ENCODE results near the gene KLHL17. TPM values are rescaled to one million over a fixed set of nuclear protein-coding genes. Genes with fewer than 3 reads are reported as not detected.

The KLHL17 gene
- total RNA-seq, 1 experiment from 2014 or later: 66.9 TPM

- POLR2A ChIA-PET: no interaction called here
- CTCF ChIA-PET: interaction anchor here (0.6 to 4.9 kb wide), 9 partner anchors 8 to 1506 kb away, joined by 3 to 28 read pairs (median 4); no protein-coding TSS in a partner anchor
- H3K4me1 Mint-ChIP-seq: peaks cover 6% of the 10 kb centered on the region
- no peak overlapping the region; the same call in 1 of the 2 replicates for H3K4me3 Mint-ChIP-seq
- ATAC-seq (no peak), DNase-seq (ENCODE audit: low spot score) (no peak)
- H3K27ac Mint-ChIP-seq: no peak overlapping the region
- peaks cover 6% of the 10 kb centered on the region for H3K36me3 Mint-ChIP-seq
- TF ChIP-seq ESRRA (CRISPR knock-in tag; IDR thresholded peaks at IDR 0.05; ENCODE audit: borderline replicate concordance) (no peak), CREM (CRISPR knock-in tag; IDR thresholded peaks at IDR 0.05) (no peak), RELA (CRISPR knock-in tag; IDR thresholded peaks at IDR 0.05; ENCODE audit: borderline replicate concordance) (no peak), ZNF532 (CRISPR knock-in tag; IDR thresholded peaks at IDR 0.05; ENCODE audit: borderline replicate concordance) (no peak)
- TF ChIP-seq, protein P1, sequence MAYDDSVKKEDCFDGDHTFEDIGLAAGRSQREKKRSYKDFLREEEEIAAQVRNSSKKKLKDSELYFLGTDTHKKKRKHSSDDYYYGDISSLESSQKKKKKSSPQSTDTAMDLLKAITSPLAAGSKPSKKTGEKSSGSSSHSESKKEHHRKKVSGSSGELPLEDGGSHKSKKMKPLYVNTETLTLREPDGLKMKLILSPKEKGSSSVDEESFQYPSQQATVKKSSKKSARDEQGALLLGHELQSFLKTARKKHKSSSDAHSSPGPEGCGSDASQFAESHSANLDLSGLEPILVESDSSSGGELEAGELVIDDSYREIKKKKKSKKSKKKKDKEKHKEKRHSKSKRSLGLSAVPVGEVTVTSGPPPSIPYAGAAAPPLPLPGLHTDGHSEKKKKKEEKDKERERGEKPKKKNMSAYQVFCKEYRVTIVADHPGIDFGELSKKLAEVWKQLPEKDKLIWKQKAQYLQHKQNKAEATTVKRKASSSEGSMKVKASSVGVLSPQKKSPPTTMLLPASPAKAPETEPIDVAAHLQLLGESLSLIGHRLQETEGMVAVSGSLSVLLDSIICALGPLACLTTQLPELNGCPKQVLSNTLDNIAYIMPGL (CRISPR knock-in tag; IDR thresholded peaks at IDR 0.05): no peak
- peaks cover 39% of the 10 kb centered on the region for H3K27me3 Mint-ChIP-seq (ENCODE audit: low read depth)
- no peaks in the 10 kb centered on the region for H3K9me3 Mint-ChIP-seq
Measured at GRCh38 chr1:943545-944340, 16.6 kb upstream of the KLHL17 start.

GRCh38 chr1:944341-945325 lies 15.8 kb upstream of the KLHL17 start:
- DNase-seq (ENCODE audit: low spot score): no peak
- no peak overlapping the region for H3K4me3 Mint-ChIP-seq
- H3K27me3 Mint-ChIP-seq (ENCODE audit: low read depth): peaks cover 30% of the 10 kb centered on the region
- TF ChIP-seq SP1 (CRISPR knock-in tag; conservative IDR thresholded peaks at IDR 0.05) (no peak), CBFB (CRISPR knock-in tag; IDR thresholded peaks at IDR 0.05; ENCODE audit: low read depth) (no peak), HMGA2 (CRISPR knock-in tag; IDR thresholded peaks at IDR 0.05) (no peak), ZNF416 (CRISPR knock-in tag; IDR thresholded peaks at IDR 0.05) (no peak), FOXP1 (CRISPR knock-in tag; IDR thresholded peaks at IDR 0.05; ENCODE audit: borderline replicate concordance) (no peak), NFE2L1 (CRISPR knock-in tag; IDR thresholded peaks at IDR 0.05) (no peak), ZNF423 (CRISPR knock-in tag; IDR thresholded peaks at IDR 0.05) (no peak), GRHL2 (CRISPR knock-in tag; IDR thresholded peaks at IDR 0.05; ENCODE audit: insufficient replicate concordance, severe bottlenecking) (no peak), TEAD4 (CRISPR knock-in tag; IDR thresholded peaks at IDR 0.05) (no peak), CREM (CRISPR knock-in tag; IDR thresholded peaks at IDR 0.05) (no peak), JUN (CRISPR knock-in tag; IDR thresholded peaks at IDR 0.05) (no peak)
- TF ChIP-seq, protein P2, sequence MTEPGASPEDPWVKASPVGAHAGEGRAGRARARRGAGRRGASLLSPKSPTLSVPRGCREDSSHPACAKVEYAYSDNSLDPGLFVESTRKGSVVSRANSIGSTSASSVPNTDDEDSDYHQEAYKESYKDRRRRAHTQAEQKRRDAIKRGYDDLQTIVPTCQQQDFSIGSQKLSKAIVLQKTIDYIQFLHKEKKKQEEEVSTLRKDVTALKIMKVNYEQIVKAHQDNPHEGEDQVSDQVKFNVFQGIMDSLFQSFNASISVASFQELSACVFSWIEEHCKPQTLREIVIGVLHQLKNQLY (CRISPR knock-in tag; IDR thresholded peaks at IDR 0.05): no peak
- no peaks in the 10 kb centered on the region for H3K9me3 Mint-ChIP-seq
- POLR2A ChIA-PET: no interaction called here
- H3K4me1 Mint-ChIP-seq: peaks cover 3% of the 10 kb centered on the region; the same call in 1 of the 2 replicates
- CTCF ChIA-PET: interaction anchor here (0.6 to 3.3 kb wide), 5 partner anchors 17 to 106 kb away, joined by 3 to 19 read pairs (median 5); no protein-coding TSS in a partner anchor
- no peak for ATAC-seq
- H3K36me3 Mint-ChIP-seq: peaks cover 12% of the 10 kb centered on the region
- H3K27ac Mint-ChIP-seq: no peak overlapping the region
